CD4-positive, alpha-beta T cell (primary cell): ENCODE data around the gene CLRN3. TPM values are rescaled to one million over a fixed set of nuclear protein-coding genes. Genes with fewer than 3 reads are reported as not detected.

Source experiments
- ATAC-seq: fragments of 200-7000 bp; cut with Tn5 transposase; one replicate; pipeline ENCODE4 v1.10.0; 2022; ENCODE audit warnings: mild to moderate bottlenecking; ENCODE audit not compliant: poor library complexity
- CTCF ChIA-PET: fragments of 350-600 bp; sonication (Branson Sonifier 250); formaldehyde crosslinking; loops from one replicate; lab custom pipeline; 2021; ENCODE audit warnings: antibody characterized with exemption, inconsistent platforms; lab: Charles Lee
- POLR2A ChIA-PET: fragments of 350-600 bp; sonication (Branson Sonifier 250); formaldehyde crosslinking; loops from one replicate; lab custom pipeline; 2021; ENCODE audit warnings: antibody characterized with exemption, inconsistent platforms; lab: Charles Lee
- DNase-seq, 14 experiments: peaks; one replicate each; pipeline ENCODE4 v3.0.0-alpha.2; 2013 to 2020; ENCODE audit warnings: mixed read lengths in 2 of 14
- H3K27ac ChIP-seq, 2 donors: one replicate each; pipeline versions ENCODE4 v1.5.1 to v1.7.0; 2013; ENCODE audit warnings: low read length in 2 of 2, low read depth in 1 of 2, mild to moderate bottlenecking in 1 of 2
- H3K27me3 ChIP-seq, 2 experiments: 1 replicate in 1 of 2; 2 replicates in 1 of 2; pipeline versions ENCODE4 v1.6.1 to v1.7.0; 2013; ENCODE audit warnings: low read length in 2 of 2, control low read depth in 1 of 2, mild to moderate bottlenecking in 1 of 2, moderate library complexity in 1 of 2; ENCODE audit not compliant: insufficient read depth in 2 of 2, control insufficient read depth in 1 of 2
- H3K36me3 ChIP-seq: one replicate; pipeline ENCODE4 v1.6.1; 2013; ENCODE audit warnings: low read length, control low read depth; ENCODE audit not compliant: insufficient read depth
- H3K4me1 ChIP-seq: one replicate; pipeline ENCODE4 v1.6.1; 2013; ENCODE audit warnings: low read length, control low read depth; ENCODE audit not compliant: insufficient read depth
- H3K4me3 ChIP-seq: one replicate; pipeline ENCODE4 v1.5.1; 2013; ENCODE audit warnings: mild to moderate bottlenecking, low read length, moderate library complexity
- H3K9me3 ChIP-seq, 2 experiments: 1 replicate in 1 of 2; 2 replicates in 1 of 2; pipeline versions ENCODE4 v1.6.1 to v1.7.0; 2013; ENCODE audit warnings: low read length in 2 of 2, mild to moderate bottlenecking in 2 of 2, control low read depth in 1 of 2, moderate library complexity in 1 of 2; ENCODE audit not compliant: control insufficient read depth in 1 of 2, insufficient read depth in 1 of 2
- H3K27ac Mint-ChIP-seq: one replicate; pipeline ENCODE4 v1.8.0; 2020; ENCODE audit warnings: mixed read lengths
- H3K27me3 Mint-ChIP-seq: one replicate; pipeline ENCODE4 v1.8.0; 2021; ENCODE audit warnings: mixed read lengths
- H3K36me3 Mint-ChIP-seq: one replicate; pipeline ENCODE4 v1.8.0; 2021; ENCODE audit warnings: low read depth, mixed read lengths
- H3K4me1 Mint-ChIP-seq: one replicate; pipeline ENCODE4 v1.8.0; 2021; ENCODE audit warnings: low read depth, mixed read lengths
- H3K4me3 Mint-ChIP-seq: one replicate; pipeline ENCODE4 v1.8.0; 2020; ENCODE audit warnings: mild to moderate bottlenecking, mixed read lengths
- H3K9me3 Mint-ChIP-seq: one replicate; pipeline ENCODE4 v1.8.0; 2020; ENCODE audit warnings: mixed read lengths
- CTCF ChIP-seq: fragments of 200-600 bp; IDR thresholded peaks from one replicate; pipeline ENCODE4 v1.8.0; 2022; ENCODE audit warnings: antibody characterized with exemption, mild to moderate bottlenecking
- intact Hi-C, 2 experiments: fragments of 100-400 bp; cut with DNase I in 1 of 2; cut with micrococcal nuclease in 1 of 2; formaldehyde crosslinking; loops; one replicate each; pipeline versions ENCODE4 v1.15.1 to v1.9.0; 2023 to 2025; cut with DNase I, micrococcal nuclease
- total RNA-seq, 174 experiments: library from RNA in 2 of 174; stranded (reverse) in 2 of 174; gene quantifications; one replicate each; pipeline ENCODE4 v1.2.3 and lab custom pipeline; 2021 to 2026

The CLRN3 gene
- total RNA-seq, 2 experiments from 2014 or later, result not detected

GRCh38 chr10:127834791-127835190, 58.0 kb downstream of the CLRN3 start:
- Mint-ChIP-seq H3K4me1 (no peaks in the 10 kb centered on the region), H3K27me3 (peaks cover 30% of the 10 kb centered on the region), H3K9me3 (no peaks in the 10 kb centered on the region), H3K27ac (no peak overlapping the region), H3K4me3 (no peak overlapping the region), H3K36me3 (no peaks in the 10 kb centered on the region)
- no peak for TF ChIP-seq CTCF
- ATAC-seq (no peak), DNase-seq (no peak)
- peaks cover 7 to 9% of the 10 kb centered on the region in 2 experiments for H3K27me3 ChIP-seq
- POLR2A ChIA-PET, result no interaction called here
- H3K4me3 ChIP-seq, result no peak overlapping the region
- H3K36me3 ChIP-seq, result no peaks in the 10 kb centered on the region
- H3K9me3 ChIP-seq, result no peaks in the 10 kb centered on the region
- H3K4me1 ChIP-seq, result no peaks in the 10 kb centered on the region
- intact Hi-C loops, result no loop called here
- no peak overlapping the region for H3K27ac ChIP-seq
- CTCF ChIA-PET, result no interaction called here

- intact Hi-C loops, result no loop called here
- TF ChIP-seq CTCF, result no peak
- peaks cover 7 to 9% of the 10 kb centered on the region in 2 experiments for H3K27me3 ChIP-seq
- no peaks in the 10 kb centered on the region for H3K9me3 Mint-ChIP-seq
- DNase-seq (no peak), ATAC-seq (no peak)
- peaks cover 31% of the 10 kb centered on the region for H3K27me3 Mint-ChIP-seq
- CTCF ChIA-PET, result no interaction called here
- no peaks in the 10 kb centered on the region for H3K4me1 ChIP-seq
- H3K27ac ChIP-seq, result no peak overlapping the region
- no peak overlapping the region for H3K4me3 ChIP-seq
- no peaks in the 10 kb centered on the region for H3K4me1 Mint-ChIP-seq
- no peaks in the 10 kb centered on the region for H3K36me3 ChIP-seq
- H3K36me3 Mint-ChIP-seq, result no peaks in the 10 kb centered on the region
- POLR2A ChIA-PET, result no interaction called here
- H3K4me3 Mint-ChIP-seq, result no peak overlapping the region
- H3K9me3 ChIP-seq, result no peaks in the 10 kb centered on the region
- H3K27ac Mint-ChIP-seq, result no peak overlapping the region
Observed at GRCh38 chr10:127834221-127834620, 58.5 kb downstream of the CLRN3 start.

- ATAC-seq (no peak), DNase-seq (no peak)
- no peaks in the 10 kb centered on the region for H3K4me1 Mint-ChIP-seq
- H3K27ac Mint-ChIP-seq, result no peak overlapping the region
- Histone ChIP-seq H3K27me3 (peaks cover 7 to 9% of the 10 kb centered on the region in 2 experiments), H3K9me3 (no peaks in the 10 kb centered on the region), H3K27ac (no peak overlapping the region), H3K4me1 (no peaks in the 10 kb centered on the region), H3K36me3 (no peaks in the 10 kb centered on the region), H3K4me3 (no peak overlapping the region)
- intact Hi-C loops, result no loop called here
- no peak for TF ChIP-seq CTCF
- H3K9me3 Mint-ChIP-seq, result no peaks in the 10 kb centered on the region
- H3K27me3 Mint-ChIP-seq, result peaks cover 31% of the 10 kb centered on the region
- ChIA-PET POLR2A (no interaction called here), CTCF (no interaction called here)
- no peak overlapping the region for H3K4me3 Mint-ChIP-seq
- no peaks in the 10 kb centered on the region for H3K36me3 Mint-ChIP-seq
Observed at GRCh38 chr10:127833804-127834203, 58.9 kb downstream of the CLRN3 start.
